GM21360 (cell line): Measurements from ENCODE around the gene ITPRID2.

Experiments
- ATAC-seq: cut with Tn5 transposase; IDR thresholded peaks from one replicate; pipeline ENCODE4 v1.9.1; 2021; ENCODE audit warnings: mild to moderate bottlenecking, moderate library complexity; ENCODE audit not compliant: unreplicated experiment

ITPRID2 gene

GRCh38 chr2:181879295-181879694 lies 12.2 kb upstream of the ITPRID2 start:
- no peak for ATAC-seq

GRCh38 chr2:181882246-181883020 lies 9.1 kb upstream of the ITPRID2 start:
- ATAC-seq = no peak

- ATAC-seq = no peak
Observed at GRCh38 chr2:181884601-181885000, 6.9 kb upstream of the ITPRID2 start.

GRCh38 chr2:181885096-181885495 lies 6.4 kb upstream of the ITPRID2 start:
- no peak for ATAC-seq

GRCh38 chr2:181886192-181886591 lies 5.3 kb upstream of the ITPRID2 start:
- ATAC-seq = no peak

GRCh38 chr2:181887045-181887444 lies 4.5 kb upstream of the ITPRID2 start:
- no peak for ATAC-seq

GRCh38 chr2:181889776-181890175 lies 1.8 kb upstream of the ITPRID2 start:
- no peak for ATAC-seq

GRCh38 chr2:181890271-181890670 lies 1.3 kb upstream of the ITPRID2 start:
- ATAC-seq = no peak

- ATAC-seq = peak; percentile 53
Observed at GRCh38 chr2:181891966-181892798, 652 bp downstream of the ITPRID2 start.

- ATAC-seq = no peak
Observed at GRCh38 chr2:181892799-181893435, 1.4 kb downstream of the ITPRID2 start.

GRCh38 chr2:181894381-181894780 lies 2.9 kb downstream of the ITPRID2 start:
- no peak for ATAC-seq

GRCh38 chr2:181895818-181896217 lies 4.3 kb downstream of the ITPRID2 start:
- ATAC-seq = no peak

GRCh38 chr2:181896286-181896685 lies 4.8 kb downstream of the ITPRID2 start:
- ATAC-seq = no peak

GRCh38 chr2:181900007-181900651 lies 8.6 kb downstream of the ITPRID2 start:
- no peak for ATAC-seq

- ATAC-seq = no peak
Observed at GRCh38 chr2:181902625-181903024, 11.1 kb downstream of the ITPRID2 start.

GRCh38 chr2:181904022-181904632 lies 12.6 kb downstream of the ITPRID2 start:
- peak; percentile 46 for ATAC-seq

- no peak for ATAC-seq
Observed at GRCh38 chr2:181907057-181907456, 15.5 kb downstream of the ITPRID2 start.

GRCh38 chr2:181907635-181908034 lies 16.1 kb downstream of the ITPRID2 start:
- ATAC-seq = no peak

GRCh38 chr2:181910028-181910831 lies 18.7 kb downstream of the ITPRID2 start:
- peak; percentile 55 for ATAC-seq

GRCh38 chr2:181911830-181912229 lies 20.3 kb downstream of the ITPRID2 start:
- no peak for ATAC-seq
